CD4-positive, alpha-beta memory T cell (primary cell): ENCODE results near the gene ABCA12. TPM values are rescaled to one million over a fixed set of nuclear protein-coding genes. Genes with fewer than 3 reads are reported as not detected.
"Not testable (repeated sequence)": the region's sequence is repeated elsewhere in the genome, so short reads cannot be mapped to it uniquely, and the experiment has no call there.

Experiments used
- CTCF ChIA-PET: fragments of 350-600 bp; sonication (Branson Sonifier 250); formaldehyde crosslinking; loops from one replicate; lab custom pipeline; 2021; ENCODE audit warnings: inconsistent platforms; ENCODE audit not compliant: partially characterized antibody; lab: Charles Lee
- POLR2A ChIA-PET: fragments of 350-600 bp; sonication (Branson Sonifier 250); formaldehyde crosslinking; loops from one replicate; lab custom pipeline; 2021; ENCODE audit not compliant: partially characterized antibody; lab: Charles Lee
- DNase-seq, 5 donors: peaks; one replicate each; pipeline versions ENCODE4 v3.0.0 to v3.0.0-alpha.2; 2020 to 2022; ENCODE audit warnings: mixed read lengths in 1 of 5
- H3K27ac ChIP-seq: one replicate; pipeline ENCODE4 v1.7.0; 2013; ENCODE audit warnings: low read depth, low read length
- H3K27me3 ChIP-seq: 2 replicates; pipeline ENCODE4 v1.7.0; 2013; ENCODE audit warnings: mild to moderate bottlenecking, low read length, moderate library complexity; ENCODE audit not compliant: insufficient read depth
- H3K36me3 ChIP-seq: 2 replicates; pipeline ENCODE4 v1.7.0; 2013; ENCODE audit warnings: mild to moderate bottlenecking, low read length, moderate library complexity; ENCODE audit not compliant: insufficient read depth
- H3K4me1 ChIP-seq: 2 replicates; pipeline ENCODE4 v1.7.0; 2013; ENCODE audit warnings: mild to moderate bottlenecking, low read length, moderate library complexity; ENCODE audit not compliant: insufficient read depth
- H3K4me3 ChIP-seq, 2 donors: one replicate each; pipeline ENCODE4 v1.7.0; 2013; ENCODE audit warnings: low read length in 2 of 2, mild to moderate bottlenecking in 1 of 2
- H3K9me3 ChIP-seq, 2 donors: one replicate each; pipeline ENCODE4 v1.7.0; 2013; ENCODE audit warnings: low read length in 2 of 2, control low read depth in 1 of 2; ENCODE audit not compliant: control insufficient read depth in 1 of 2
- H3K27ac Mint-ChIP-seq, 7 donors: one replicate each; pipeline ENCODE4 v1.8.0; 2020 to 2021; ENCODE audit warnings: mixed read lengths in 7 of 7, mild to moderate bottlenecking in 6 of 7, inconsistent platforms in 3 of 7, moderate library complexity in 3 of 7
- H3K27me3 Mint-ChIP-seq, 2 donors: one replicate each; pipeline ENCODE4 v1.8.0; 2020 to 2021; ENCODE audit warnings: mixed read lengths in 2 of 2
- H3K36me3 Mint-ChIP-seq, 2 donors: one replicate each; pipeline ENCODE4 v1.8.0; 2020 to 2021; ENCODE audit warnings: mixed read lengths in 2 of 2, inconsistent platforms in 1 of 2, mild to moderate bottlenecking in 1 of 2
- H3K4me1 Mint-ChIP-seq, 4 donors: one replicate each; pipeline ENCODE4 v1.8.0; 2020 to 2021; ENCODE audit warnings: mixed read lengths in 4 of 4, mild to moderate bottlenecking in 1 of 4
- H3K4me3 Mint-ChIP-seq, 8 donors: one replicate each; pipeline ENCODE4 v1.8.0; 2020 to 2021; ENCODE audit warnings: mixed read lengths in 8 of 8, mild to moderate bottlenecking in 7 of 8, moderate library complexity in 6 of 8, inconsistent platforms in 3 of 8
- H3K9me3 Mint-ChIP-seq, 8 donors: one replicate each; pipeline ENCODE4 v1.8.0; 2020 to 2021; ENCODE audit warnings: mixed read lengths in 8 of 8, mild to moderate bottlenecking in 5 of 8, inconsistent platforms in 3 of 8, moderate library complexity in 1 of 8
- intact Hi-C: fragments of 100-400 bp; cut with micrococcal nuclease; formaldehyde crosslinking; loops from one replicate; pipeline ENCODE4 v1.15.1; 2023
- polyA plus RNA-seq, 2 donors: library from polyadenylated mRNA; unstranded; fragments of 300-500 nt; fragmentation: Illumina TruSeq; gene quantifications; one replicate each; pipeline ENCODE4 v1.2.3, GENCODE V29; 2021
- total RNA-seq, 2 experiments: library from RNA; stranded (reverse); gene quantifications; one replicate each; pipeline ENCODE4 v1.2.3, GENCODE V29; 2021

ABCA12 gene
- total RNA-seq (not detected), polyA plus RNA-seq (not detected)

- CTCF ChIA-PET: no interaction called here
Measured at GRCh38 chr2:215138479-215138878, at the start of gene ABCA12. Gene ABCA12, minus strand, starts transcription at chr2:215138626. Its CDS starts 418 bp downstream, at chr2:215138208.

GRCh38 chr2:215188078-215188477, 49.7 kb upstream of the ABCA12 start:
- no peak overlapping the region for H3K27ac ChIP-seq
- no peak overlapping the region for H3K4me3 ChIP-seq
- Mint-ChIP-seq H3K27me3 (peaks cover 9 to 10% of the 10 kb centered on the region in 2 donors), H3K4me1 (no peaks in the 10 kb centered on the region), H3K9me3 (peaks cover 0 to 5% (median 0%) of the 10 kb centered on the region in 8 donors), H3K36me3 (no peaks in the 10 kb centered on the region), H3K27ac (no peak overlapping the region), H3K4me3 (no peak overlapping the region)
- intact Hi-C loops: no loop called here
- H3K9me3 ChIP-seq: no peaks in the 10 kb centered on the region
- H3K27me3 ChIP-seq: no peaks in the 10 kb centered on the region
- ChIA-PET CTCF (no interaction called here), POLR2A (no interaction called here)
- DNase-seq: no peak
- H3K4me1 ChIP-seq: no peaks in the 10 kb centered on the region
- no peaks in the 10 kb centered on the region for H3K36me3 ChIP-seq

More at GRCh38 chr2:215138479-215138878, at the start of gene ABCA12:
- peaks cover 7 to 13% of the 10 kb centered on the region in 2 donors for H3K27me3 Mint-ChIP-seq
- peaks cover 0 to 5% (median under 1%) of the 10 kb centered on the region in 8 donors for H3K9me3 Mint-ChIP-seq
- no peak within 1 kb of the TSS for H3K4me3 Mint-ChIP-seq
- intact Hi-C loops: no loop called here
- DNase-seq: no peak
- POLR2A ChIA-PET: no interaction called here
- Histone ChIP-seq H3K9me3 (no peaks in the 10 kb centered on the region), H3K27me3 (no peaks in the 10 kb centered on the region), H3K27ac (no peak within 1 kb of the TSS), H3K4me3 (no peak within 1 kb of the TSS), H3K36me3 (no peaks in the 10 kb centered on the region), H3K4me1 (no peaks in the 10 kb centered on the region)
- H3K4me1 Mint-ChIP-seq: peaks cover 0 to 1% (median 0%) of the 10 kb centered on the region in 4 donors
- no peaks in the 10 kb centered on the region for H3K36me3 Mint-ChIP-seq
- no peak within 1 kb of the TSS for H3K27ac Mint-ChIP-seq

- peaks cover 8% of the 10 kb centered on the region in 2 donors for H3K27me3 Mint-ChIP-seq
- peaks cover 0 to 5% (median 0%) of the 10 kb centered on the region in 8 donors for H3K9me3 Mint-ChIP-seq
- intact Hi-C loops: no loop called here
- H3K27me3 ChIP-seq: no peaks in the 10 kb centered on the region
- no peaks in the 10 kb centered on the region for H3K4me1 ChIP-seq
- no peaks in the 10 kb centered on the region for H3K4me1 Mint-ChIP-seq
- no peak overlapping the region for H3K27ac ChIP-seq
- ChIA-PET POLR2A (no interaction called here), CTCF (no interaction called here)
- no peak for DNase-seq
- no peaks in the 10 kb centered on the region for H3K9me3 ChIP-seq
- no peak overlapping the region for H3K4me3 ChIP-seq
- no peak overlapping the region for H3K27ac Mint-ChIP-seq
- no peaks in the 10 kb centered on the region for H3K36me3 ChIP-seq
- H3K4me3 Mint-ChIP-seq: no peak overlapping the region
- no peaks in the 10 kb centered on the region for H3K36me3 Mint-ChIP-seq
Measured at GRCh38 chr2:215186021-215186420, 47.6 kb upstream of the ABCA12 start.

- Mint-ChIP-seq H3K4me3 (no peak overlapping the region), H3K36me3 (no peaks in the 10 kb centered on the region), H3K27me3 (peaks cover 1 to 4% of the 10 kb centered on the region in 2 donors), H3K9me3 (peaks cover 0 to 8% (median 3%) of the 10 kb centered on the region in 8 donors), H3K4me1 (no peaks in the 10 kb centered on the region), H3K27ac (no peak overlapping the region)
- no peaks in the 10 kb centered on the region for H3K4me1 ChIP-seq
- H3K4me3 ChIP-seq: no peak overlapping the region
- ChIA-PET POLR2A (no interaction called here), CTCF (no interaction called here)
- H3K27ac ChIP-seq: no peak overlapping the region
- intact Hi-C loops: no loop called here
- no peak for DNase-seq
- no peaks in the 10 kb centered on the region for H3K27me3 ChIP-seq
- no peaks in the 10 kb centered on the region for H3K9me3 ChIP-seq
- H3K36me3 ChIP-seq: no peaks in the 10 kb centered on the region
Measured at GRCh38 chr2:215178121-215178520, 39.7 kb upstream of the ABCA12 start.

- POLR2A ChIA-PET: no interaction called here
- DNase-seq: no peak
- Histone ChIP-seq H3K9me3 (no peaks in the 10 kb centered on the region), H3K4me1 (peaks cover 16% of the 10 kb centered on the region), H3K27me3 (no peaks in the 10 kb centered on the region), H3K27ac (no peak overlapping the region), H3K36me3 (no peaks in the 10 kb centered on the region), H3K4me3 (peak overlapping the region in 1 of 2 donors; percentile 31)
- CTCF ChIA-PET: no interaction called here
- Mint-ChIP-seq H3K4me3 (peak overlapping the region in 7 of 8 donors; percentile 65 to 87 (median 82)), H3K36me3 (no peaks in the 10 kb centered on the region), H3K4me1 (peaks cover 18 to 22% (median 19%) of the 10 kb centered on the region in 4 donors), H3K9me3 (no peaks in the 10 kb centered on the region), H3K27me3 (no peaks in the 10 kb centered on the region), H3K27ac (peak overlapping the region in 5 of 7 donors; percentile 50 to 87 (median 73))
- intact Hi-C loops: no loop called here
Measured at GRCh38 chr2:215171796-215172195, 33.4 kb upstream of the ABCA12 start.

- Mint-ChIP-seq H3K27ac (peak overlapping the region in 6 of 7 donors; percentile 50 to 87 (median 76)), H3K27me3 (no peaks in the 10 kb centered on the region), H3K4me1 (peaks cover 18 to 22% (median 19%) of the 10 kb centered on the region in 4 donors), H3K4me3 (peak overlapping the region; percentile 65 to 87 (median 81)), H3K9me3 (no peaks in the 10 kb centered on the region), H3K36me3 (no peaks in the 10 kb centered on the region)
- ChIA-PET POLR2A (no interaction called here), CTCF (no interaction called here)
- H3K36me3 ChIP-seq: no peaks in the 10 kb centered on the region
- peak in 4 of 5 donors; percentile 12 to 17 (median 13) for DNase-seq
- H3K27ac ChIP-seq: no peak overlapping the region
- peaks cover 16% of the 10 kb centered on the region for H3K4me1 ChIP-seq
- H3K27me3 ChIP-seq: no peaks in the 10 kb centered on the region
- no peaks in the 10 kb centered on the region for H3K9me3 ChIP-seq
- intact Hi-C loops: no loop called here
- peak overlapping the region in 1 of 2 donors; percentile 31 for H3K4me3 ChIP-seq
Measured at GRCh38 chr2:215171151-215171550, 32.7 kb upstream of the ABCA12 start.

GRCh38 chr2:215166505-215166904, 28.1 kb upstream of the ABCA12 start:
- H3K4me3 Mint-ChIP-seq, H3K4me3 ChIP-seq, H3K27me3 Mint-ChIP-seq, CTCF ChIA-PET, H3K27ac Mint-ChIP-seq, H3K36me3 ChIP-seq, H3K9me3 Mint-ChIP-seq, H3K9me3 ChIP-seq, H3K36me3 Mint-ChIP-seq, H3K27ac ChIP-seq, H3K27me3 ChIP-seq, intact Hi-C loops, DNase-seq, POLR2A ChIA-PET: not testable (repeated sequence)
- peaks cover 12% of the 10 kb centered on the region for H3K4me1 ChIP-seq
- H3K4me1 Mint-ChIP-seq: peaks cover 15 to 20% (median 16%) of the 10 kb centered on the region in 4 donors
